22Rv1 (cell line): ENCODE measurements around the gene SRRM3.

Source experiments
- ZFX ChIP-seq: fragments of 450-650 bp; IDR thresholded peaks from 2 replicates; pipeline ENCODE4 v1.6.1; 2017; ENCODE audit warnings: antibody characterized with exemption, borderline replicate concordance
- TF ChIP-seq, protein P1 (sequence below): fragments of 450-650 bp; IDR thresholded peaks from 2 replicates; pipeline ENCODE4 v1.5.1; 2017; ENCODE audit warnings: mild to moderate bottlenecking

DNA sequence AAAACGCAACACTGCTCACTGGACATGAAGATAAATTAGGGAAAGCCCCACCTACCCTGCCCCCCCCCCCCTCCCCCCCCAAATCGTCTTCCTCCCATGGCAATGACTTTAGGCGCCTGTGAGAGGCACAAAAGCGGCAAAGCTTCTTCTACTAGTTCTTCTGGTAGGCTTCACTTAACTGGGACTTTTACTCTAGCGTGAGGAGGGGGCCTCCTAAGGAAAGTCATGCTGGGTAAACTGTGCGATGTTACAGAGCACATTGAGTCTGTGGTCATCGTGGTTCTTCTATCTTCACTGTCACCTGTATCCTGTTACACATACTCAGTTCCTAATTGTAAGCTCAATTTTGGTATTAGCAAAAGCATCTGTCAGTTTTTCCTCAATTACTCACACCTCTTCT lies 125.9 kb downstream of the SRRM3 start:
- TF ChIP-seq, protein P1, sequence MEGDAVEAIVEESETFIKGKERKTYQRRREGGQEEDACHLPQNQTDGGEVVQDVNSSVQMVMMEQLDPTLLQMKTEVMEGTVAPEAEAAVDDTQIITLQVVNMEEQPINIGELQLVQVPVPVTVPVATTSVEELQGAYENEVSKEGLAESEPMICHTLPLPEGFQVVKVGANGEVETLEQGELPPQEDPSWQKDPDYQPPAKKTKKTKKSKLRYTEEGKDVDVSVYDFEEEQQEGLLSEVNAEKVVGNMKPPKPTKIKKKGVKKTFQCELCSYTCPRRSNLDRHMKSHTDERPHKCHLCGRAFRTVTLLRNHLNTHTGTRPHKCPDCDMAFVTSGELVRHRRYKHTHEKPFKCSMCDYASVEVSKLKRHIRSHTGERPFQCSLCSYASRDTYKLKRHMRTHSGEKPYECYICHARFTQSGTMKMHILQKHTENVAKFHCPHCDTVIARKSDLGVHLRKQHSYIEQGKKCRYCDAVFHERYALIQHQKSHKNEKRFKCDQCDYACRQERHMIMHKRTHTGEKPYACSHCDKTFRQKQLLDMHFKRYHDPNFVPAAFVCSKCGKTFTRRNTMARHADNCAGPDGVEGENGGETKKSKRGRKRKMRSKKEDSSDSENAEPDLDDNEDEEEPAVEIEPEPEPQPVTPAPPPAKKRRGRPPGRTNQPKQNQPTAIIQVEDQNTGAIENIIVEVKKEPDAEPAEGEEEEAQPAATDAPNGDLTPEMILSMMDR: no peak
- TF ChIP-seq ZFX: no peak
